NOMO-1 (cell line): ENCODE data around the gene SMIM35.
"Not testable (repeated sequence)": the region's sequence is repeated elsewhere in the genome, so short reads cannot be mapped to it uniquely, and the experiment has no call there.

Source experiments
- DNase-seq, 2 experiments: peaks; one replicate each; lab custom pipeline; 2025; ENCODE audit not compliant: unreplicated experiment in 2 of 2; lab: John Stamatoyannopoulos, UW

Gene SMIM35

DNA sequence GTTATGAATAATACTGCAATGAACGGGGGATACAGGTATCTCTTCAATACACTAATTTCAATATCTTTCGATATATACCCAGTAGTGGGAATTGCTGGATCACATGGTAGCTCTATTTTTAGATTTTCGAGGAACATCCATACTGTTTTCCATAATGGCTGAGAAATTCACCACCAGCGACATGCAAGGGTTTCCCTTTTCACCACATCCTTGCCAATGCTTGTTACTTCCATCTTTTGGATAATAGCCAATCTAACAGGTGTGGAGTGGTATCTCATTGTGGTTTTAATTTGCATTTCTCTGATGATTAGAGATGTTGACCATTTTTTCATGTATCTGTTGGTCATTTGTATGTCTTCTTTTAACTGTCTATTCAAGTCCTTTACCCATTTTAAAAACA lies 94.6 kb downstream of the SMIM35 start:
- DNase-seq = no peak

DNA sequence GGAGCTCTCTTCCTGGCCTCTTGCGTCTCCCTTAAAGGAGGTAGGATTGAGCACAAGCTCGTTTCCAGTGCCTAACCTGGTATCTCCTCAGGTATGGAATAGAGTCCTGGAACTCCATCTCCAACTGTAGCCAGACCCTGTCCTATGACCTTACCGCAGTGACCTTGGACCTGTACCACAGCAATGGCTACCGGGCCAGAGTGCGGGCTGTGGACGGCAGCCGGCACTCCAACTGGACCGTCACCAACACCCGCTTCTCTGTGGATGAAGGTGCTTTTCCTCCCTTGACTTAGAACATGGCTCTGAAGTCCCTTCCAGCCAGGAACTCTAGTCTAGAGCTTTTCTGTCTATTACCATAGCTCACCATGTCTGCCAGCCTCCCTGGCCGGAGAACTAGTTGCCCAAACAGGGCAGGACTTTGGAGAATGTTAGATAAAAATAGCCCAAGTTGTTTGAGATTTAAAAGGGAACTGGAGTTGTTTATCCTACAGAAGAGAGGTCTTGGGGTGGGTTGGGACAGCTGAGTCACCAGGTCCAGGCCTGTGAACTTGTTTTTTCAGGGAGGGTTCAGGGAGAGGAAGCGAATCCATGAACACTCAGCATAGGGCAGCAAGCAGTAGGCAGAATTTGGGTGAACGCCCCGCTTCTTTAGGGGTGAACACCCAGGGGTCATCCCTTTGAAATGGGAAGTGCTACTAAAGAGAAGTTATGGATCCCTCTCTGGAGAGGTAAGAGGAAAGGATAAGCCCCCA lies 97.2 kb downstream of the SMIM35 start:
- DNase-seq = no peak

DNA sequence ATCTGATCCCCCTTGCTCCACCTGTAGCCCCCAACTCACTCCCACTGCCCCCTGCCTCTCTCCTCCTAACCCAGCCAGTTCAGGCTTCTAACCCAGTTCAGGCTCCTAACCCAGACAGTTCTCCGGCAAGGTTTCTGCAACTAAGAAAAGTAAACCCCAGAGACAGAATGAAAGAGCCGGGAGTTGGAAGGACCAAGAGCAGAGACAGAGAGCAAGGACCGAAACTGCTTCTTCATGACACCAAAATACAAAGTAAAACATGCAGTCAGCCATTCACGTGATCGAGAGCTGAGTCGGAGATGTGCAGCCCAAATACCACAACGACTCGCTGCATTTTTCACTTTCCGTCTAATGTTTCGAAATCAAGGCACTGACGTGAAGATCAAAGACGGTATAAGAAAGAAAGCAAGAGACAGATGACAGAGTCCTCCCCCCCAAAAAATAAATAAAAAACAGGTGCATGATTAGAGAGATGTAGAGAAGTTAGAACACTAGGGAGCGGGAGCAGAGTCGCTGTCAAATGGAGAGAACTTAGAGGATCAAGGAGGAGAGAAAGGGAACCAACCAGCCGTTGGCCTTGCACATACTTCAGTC lies 99.7 kb downstream of the SMIM35 start:
- DNase-seq = peak; percentile 39 to 78

DNA sequence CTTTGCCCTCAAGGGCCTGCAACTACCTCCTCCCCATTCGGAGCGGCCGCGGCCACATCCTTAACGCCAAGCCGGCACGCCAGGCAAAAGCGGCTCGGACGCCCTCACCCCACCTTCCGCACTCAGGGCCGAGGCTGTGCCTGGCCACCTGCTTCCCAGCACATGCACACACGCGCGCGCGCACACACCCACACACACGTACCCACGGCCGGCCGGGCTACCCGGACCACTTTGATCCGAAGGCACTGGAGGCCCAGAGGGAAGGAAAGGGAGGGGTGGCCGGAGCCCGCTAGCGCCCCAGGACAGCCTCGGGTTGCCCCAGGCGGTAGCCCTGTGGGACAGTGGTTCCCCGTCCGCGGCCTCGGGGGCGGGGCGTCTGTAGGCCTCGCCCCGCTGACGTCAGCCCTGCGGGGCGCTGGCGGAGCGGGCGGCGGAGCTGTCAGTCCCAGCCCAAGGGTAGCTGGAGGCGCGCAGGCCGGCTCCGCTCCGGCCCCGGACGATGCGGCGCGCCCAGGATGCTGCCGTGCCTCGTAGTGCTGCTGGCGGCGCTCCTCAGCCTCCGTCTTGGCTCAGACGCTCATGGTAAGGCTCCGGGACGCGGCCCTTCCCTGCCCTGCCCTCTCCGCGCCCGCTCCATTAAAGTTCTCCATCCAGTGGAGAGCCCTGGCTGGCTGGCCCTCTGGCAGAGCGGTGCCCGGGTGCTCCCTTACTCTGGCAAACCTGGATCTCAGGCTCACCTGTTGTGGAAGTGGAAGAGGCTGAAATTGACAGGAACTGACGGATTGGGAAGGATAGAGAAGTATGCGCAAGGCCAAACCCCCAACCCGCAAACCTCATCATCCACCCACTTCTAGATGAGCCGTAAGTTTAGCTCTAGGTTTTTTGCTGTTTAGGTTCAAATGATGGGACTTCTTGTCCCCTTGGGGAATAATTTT lies 100.5 kb downstream of the SMIM35 start, which contains the start of gene IL10RA:
IL10RA (plus strand) TSS at position 442 of the 935 bp plus-strand sequence; CDS start at position 516, 74 bp downstream.
- DNase-seq = peak; percentile 83 to 93

DNA sequence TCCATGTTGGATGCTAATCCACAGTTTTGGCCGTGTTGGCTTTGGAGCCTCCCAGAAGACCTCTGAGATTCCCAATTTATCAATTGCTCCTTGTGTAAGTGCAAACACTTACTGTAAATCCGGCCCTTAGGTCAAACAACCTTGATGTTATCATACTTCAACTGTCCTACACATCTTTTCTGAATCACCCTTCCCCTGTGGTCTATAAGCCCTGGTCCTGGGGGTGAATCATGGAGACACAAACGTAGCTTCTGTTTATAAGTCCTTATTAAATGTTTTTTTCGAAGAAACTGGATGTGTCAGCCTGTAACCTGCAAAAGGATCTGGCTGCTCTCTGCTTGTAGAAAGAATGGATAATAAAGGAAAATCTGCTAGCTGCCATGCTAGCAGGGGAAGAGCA lies 102.3 kb downstream of the SMIM35 start:
- no peak for DNase-seq

DNA sequence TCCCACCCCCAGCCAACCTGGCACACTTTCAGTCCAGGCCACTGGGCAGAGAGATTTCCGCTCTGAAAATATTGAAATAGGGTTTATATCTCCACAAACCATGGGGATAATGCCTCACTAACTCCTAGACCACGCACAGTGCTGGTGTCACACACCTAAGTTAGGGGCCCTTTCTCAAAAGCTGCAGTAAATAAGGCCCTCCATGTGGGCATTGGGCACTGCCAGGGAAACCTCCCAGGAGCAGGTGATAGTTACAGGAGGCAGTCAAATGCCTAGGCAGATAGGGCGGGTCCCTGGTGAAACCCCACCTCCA lies 103.6 kb downstream of the SMIM35 start:
- no peak for DNase-seq

DNA sequence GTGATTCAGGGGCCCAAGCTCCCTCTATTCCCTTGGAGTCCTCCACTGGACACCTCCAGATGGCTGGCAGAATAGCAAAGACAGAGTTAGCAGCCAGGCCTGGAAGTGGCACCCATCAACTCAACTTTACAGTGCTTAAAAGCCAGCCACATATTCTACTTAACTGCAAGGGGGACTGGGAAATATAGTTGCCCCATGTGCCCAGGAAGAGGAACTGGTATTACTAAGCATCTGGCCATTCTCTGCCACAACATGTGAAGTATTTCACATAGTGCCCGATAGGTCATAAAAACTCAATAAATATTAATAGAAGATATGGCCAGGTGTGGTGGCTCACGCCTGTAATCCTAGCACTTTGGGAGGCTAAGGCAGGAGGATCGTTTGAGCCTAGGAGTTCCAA lies 106.0 kb downstream of the SMIM35 start:
- peak; percentile 18 to 70 for DNase-seq

DNA sequence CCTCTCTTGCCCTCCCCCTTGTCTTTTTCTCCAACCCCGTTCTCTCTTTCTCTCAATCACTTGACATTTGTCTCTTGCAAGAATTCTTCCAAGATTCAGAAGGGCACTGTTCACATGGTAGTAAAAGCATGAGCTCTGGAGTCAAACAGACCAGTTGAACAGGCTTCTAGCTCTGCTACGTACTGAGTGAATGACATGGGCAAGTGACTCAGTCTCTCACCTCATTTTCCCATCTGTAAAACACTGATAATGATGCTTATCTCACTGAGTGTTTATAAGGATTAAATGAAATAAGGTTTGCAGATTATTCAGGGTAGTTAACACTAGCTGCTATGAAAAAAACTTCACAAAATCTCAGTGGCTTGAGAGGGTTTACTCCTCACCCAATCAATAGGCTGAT lies 106.5 kb downstream of the SMIM35 start:
- no peak for DNase-seq

DNA sequence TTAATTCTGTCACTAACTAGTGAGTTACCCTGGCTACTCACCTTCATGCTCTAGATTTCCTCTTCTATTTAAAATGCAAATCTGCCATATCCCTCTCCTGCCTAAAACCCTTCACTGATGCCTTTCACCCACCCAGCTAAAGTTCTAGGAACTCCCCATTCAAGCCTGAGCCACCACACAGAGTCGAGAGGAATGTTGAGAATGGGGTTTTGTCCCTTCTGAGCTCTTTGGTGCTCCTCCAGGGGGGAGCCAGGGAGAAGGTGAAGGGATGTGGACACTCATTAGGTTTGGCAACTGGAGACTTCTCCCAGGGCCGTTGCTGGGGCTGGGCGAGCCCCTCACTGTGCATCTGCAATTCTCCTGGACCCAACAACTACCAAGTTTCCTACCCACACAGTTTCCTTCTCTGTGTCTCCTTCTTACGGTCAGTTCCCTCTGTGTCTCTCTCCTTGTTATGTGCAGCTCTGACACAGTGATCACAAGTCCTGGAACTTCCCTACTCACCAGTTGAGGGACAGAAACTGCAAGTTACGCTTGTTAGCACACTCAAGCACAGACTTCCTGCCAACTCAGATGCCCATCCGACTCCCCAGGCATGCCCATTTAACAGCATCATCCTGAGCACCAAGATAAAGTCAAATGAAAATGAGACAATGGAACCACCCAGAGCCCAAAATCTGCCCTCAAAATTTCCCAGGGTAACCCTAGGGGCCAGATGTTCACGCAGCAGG lies 107.1 kb downstream of the SMIM35 start:
- DNase-seq = peak in 1 of 2 experiments; percentile 54

DNA sequence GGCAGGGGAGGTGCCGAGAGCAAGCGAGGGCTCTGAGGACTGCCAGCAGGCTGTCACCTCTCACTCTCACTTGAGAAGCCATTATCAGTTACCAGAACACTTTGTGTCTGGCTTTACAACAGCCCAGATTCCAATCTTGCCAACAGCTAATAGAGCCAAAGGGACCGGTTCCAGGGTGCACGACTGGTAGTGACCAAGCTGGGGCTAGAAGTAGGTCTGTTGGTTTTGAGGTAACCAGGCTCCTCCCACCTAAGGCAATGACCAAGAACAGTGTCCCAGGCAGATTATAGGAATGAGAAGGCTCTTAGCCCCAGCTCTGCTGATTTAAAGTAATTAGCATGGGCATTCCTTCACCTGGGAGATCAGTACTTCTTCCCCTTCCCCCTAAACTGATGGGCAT lies 107.8 kb downstream of the SMIM35 start:
- DNase-seq = no peak

DNA sequence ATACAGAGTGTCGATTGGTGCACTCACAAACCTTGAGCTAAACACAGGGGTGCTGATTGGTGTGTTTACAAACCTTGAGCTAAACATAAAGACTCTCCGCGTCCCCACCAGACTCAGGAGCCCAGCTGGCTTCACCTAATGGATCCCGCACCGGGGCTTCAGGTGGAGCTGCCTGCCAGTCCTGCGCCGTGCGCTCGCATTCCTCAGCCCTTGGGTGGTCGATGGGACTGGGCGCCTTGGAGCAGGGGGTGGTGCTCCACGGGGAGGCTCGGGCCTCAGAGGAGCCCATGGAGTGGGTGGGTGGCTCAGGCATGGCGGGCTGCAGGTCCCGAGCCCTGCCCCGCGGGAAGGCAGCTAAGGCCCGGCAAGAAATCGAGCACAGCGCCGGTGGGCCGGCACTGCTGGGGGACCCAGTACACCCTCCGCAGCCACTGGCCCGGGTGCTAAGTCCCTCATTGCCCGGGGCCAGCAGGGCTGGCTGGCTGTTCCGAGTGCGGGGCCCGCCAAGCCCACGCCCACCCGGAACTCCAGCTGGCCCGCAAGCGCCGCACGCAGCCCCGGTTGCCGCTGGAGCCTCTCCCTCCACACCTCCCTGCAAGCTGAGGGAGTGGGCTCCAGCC lies 108.4 kb downstream of the SMIM35 start:
- DNase-seq = not testable (repeated sequence)

DNA sequence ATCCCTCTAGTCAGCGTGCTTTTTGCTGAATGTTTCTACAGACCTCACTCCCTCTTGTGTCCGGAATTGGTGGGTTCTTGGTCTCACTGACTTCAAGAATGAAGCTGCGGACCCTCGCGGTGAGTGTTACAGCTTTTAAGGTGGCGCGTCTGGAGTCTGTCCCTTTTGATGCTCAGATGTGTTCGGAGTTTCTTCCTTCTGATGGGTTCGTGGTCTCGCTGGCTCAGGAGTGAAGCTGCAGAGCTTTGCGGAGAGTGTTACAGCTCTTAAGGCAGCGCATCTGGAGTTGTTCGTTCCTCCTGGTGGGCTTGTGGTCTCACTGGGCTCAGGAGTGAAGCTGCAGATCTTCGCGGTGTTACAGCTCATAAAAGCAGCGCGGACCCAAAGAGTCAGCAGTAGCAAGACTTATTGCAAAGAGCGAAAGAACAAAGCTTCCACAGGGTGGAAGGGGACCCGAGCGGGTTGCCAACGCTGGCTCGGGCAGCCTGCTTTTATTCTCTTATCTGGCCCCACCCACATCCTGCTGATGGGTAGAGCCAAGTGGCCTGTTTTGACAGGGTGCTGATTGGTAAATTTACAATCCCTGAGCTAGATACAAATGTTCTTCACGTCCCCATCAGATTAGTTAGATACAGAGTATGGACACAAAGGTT lies 109.0 kb downstream of the SMIM35 start:
- DNase-seq = not testable (repeated sequence)

DNA sequence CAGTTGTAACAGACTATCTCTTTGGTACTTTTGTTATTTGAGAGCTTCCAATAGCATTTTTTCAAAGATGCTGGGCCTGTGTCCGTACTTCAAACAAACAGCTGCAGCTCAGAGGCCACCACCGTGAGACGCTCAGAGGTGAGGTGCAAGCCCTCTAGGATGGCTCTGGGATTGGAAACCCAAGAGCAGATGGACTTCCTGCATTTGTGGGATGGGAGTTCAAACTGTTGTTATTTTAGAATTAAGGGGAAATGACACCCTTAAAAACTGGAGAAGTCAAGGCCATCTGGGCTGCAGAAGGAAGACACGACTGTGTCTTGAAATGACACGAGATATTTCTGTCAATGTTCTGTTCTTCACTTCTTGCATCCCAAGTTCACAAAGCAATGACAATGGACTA lies 109.7 kb downstream of the SMIM35 start:
- DNase-seq = no peak

DNA sequence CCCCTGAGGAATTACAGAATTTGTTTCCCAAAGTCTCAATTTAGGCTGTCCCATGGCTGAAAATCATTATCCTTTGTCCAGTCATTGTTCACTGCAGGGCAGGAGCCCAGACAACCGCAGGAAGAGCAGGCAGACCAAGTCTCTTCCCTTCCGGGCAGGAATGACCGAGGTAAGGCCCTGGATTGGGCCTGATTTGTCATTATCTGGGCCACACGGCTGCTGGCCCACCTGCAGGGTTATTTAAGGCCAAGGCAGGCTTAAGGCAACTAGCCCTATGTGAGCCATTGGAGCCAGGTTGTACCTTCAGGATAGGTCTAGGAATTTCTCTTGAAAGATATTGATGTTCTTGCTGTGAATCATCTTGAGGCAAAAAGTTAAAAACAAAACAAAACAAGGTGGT lies 110.3 kb downstream of the SMIM35 start:
- DNase-seq = no peak

DNA sequence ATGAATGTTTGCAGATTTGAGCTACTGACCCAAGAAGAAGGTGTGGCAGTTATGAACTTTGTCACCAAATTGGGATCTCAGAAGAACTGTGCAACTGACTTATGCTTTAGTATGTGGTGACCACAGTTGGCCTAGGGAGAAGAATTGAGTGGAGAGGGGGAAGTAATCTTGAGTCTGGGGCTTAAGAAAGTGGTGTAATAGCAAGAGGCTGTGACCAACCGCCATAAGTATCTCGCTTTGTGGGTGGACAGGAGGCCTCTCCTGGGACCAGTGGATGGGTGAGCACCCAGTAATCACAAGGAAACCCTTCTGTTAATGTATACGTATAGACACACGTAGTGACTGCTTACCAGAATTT lies 113.3 kb downstream of the SMIM35 start:
- DNase-seq = peak; percentile 81 to 85

DNA sequence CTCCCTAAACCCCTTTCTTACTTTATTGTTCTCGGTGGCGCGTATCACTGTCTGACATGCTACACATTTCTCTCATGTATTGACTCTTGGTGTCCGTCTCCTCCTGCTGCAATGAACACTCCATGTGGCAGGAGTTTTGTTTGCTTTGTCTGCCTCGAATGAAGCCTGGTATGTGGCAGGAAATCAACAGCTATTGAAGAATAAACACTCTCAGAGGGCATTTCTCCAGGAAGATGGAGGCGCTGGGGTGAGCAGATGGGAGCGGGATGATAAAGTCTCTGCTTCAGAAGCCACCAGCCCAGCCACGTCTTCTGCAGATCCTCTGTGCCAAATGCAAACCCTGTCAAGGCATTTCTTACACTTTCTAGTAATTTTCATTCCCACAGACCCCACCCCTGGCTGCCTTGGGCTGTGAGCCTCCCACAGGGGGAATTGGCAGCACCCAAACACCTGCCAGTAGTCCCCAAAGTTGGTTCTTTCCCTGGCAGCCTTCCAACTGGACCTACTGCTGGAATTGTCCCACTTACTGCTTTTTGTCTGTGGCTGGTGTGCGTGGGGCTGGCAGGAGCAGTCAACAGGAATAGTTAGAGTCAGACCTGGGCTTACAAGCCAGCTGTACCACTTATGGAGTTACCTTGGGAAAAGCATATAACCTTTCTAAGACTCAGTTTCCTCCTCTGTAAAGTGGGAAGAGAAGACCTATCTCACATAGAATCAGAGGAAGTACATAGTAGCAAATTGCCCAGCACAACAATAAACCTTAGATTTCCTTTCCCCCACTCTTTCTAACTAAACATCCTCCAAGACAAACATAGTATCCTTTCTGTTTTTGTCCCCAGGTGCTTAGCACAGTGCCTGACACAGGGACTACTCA lies 113.9 kb downstream of the SMIM35 start:
- no peak for DNase-seq

DNA sequence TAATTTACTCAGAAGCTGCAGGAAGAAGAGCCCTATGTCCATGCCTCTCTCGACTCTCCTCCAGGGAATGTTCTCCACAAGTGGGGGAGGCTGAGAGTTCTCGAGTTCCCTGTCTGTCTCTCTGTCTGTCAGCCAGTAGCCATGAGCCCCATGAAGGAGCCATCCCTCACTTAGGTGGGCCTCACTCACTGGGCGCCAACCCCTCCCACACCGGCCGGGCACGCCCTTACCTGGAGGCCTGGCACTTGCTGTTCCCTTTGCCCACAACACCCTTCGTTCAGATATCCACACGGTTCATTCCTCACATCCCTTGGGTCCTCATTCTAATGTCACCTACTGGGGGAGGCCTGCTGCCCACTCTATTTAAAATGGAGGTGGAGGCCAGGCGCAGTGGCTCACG lies 114.7 kb downstream of the SMIM35 start:
- no peak for DNase-seq

DNA sequence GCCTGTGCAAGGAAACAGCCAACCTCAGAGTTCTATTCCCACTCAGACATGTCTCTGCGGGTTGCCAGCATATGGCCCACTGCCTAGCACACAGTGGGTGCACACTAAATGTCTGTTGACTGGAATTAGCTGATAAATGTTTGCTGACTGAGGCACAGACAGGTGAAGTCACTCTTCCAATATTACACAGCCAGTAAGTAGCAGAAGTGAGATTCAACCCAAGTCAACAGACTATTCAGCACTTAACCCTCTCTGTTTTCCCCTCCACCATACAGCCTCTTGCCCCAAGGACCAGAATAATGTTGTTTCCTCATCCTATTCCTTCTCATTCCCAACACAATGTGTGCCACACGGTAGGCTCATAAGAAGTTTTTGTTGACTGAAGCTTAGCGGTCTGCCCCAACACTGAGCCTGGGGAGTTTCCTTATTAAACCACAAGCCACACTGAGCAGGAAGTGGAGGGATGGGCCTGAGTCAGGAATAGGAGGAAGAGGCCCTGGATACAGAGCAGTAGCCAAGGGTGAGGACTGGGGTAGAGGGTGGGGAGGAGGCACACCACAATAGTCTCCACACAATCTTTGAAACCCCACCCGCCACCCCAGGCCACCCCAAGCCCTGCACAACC lies 116.3 kb downstream of the SMIM35 start:
- peak; percentile 49 to 56 for DNase-seq
